ENCODE measurements around the gene TMSB4X. TPM values are rescaled to one million over a fixed set of nuclear protein-coding genes. Genes with fewer than 3 reads are reported as not detected.

TMSB4X gene
- total RNA-seq, 1 donor from 2014 or later: 2,397 TPM

GRCh38 chrX:13005661-13006473, 31.0 kb downstream of the TMSB4X start:
- H3K4me1 ChIP-seq: peaks cover 0 to 15% of the 10 kb centered on the region in 2 donors
- peak overlapping the region; percentile 50 to 65 for H3K27ac ChIP-seq
- H3K27me3 ChIP-seq: no peaks in the 10 kb centered on the region
- H3K9me3 ChIP-seq: no peaks in the 10 kb centered on the region
- no peak for DNase-seq (ENCODE audit: low spot score in 2 of 2)
- H3K36me3 ChIP-seq: no peaks in the 10 kb centered on the region
- peak overlapping the region in 1 of 2 donors; percentile 32 for H3K4me3 ChIP-seq
- intact Hi-C loops (cut with DNase I): loop anchor here (5.0 kb wide), 1 partner anchor 71 kb away; no protein-coding TSS in a partner anchor
- no peak for TF ChIP-seq CTCF (IDR thresholded peaks at IDR 0.05)

GRCh38 chrX:13007519-13008188, 32.7 kb downstream of the TMSB4X start:
- Histone ChIP-seq H3K27me3 (no peaks in the 10 kb centered on the region), H3K4me3 (no peak overlapping the region), H3K27ac (peak overlapping the region; percentile 15 to 35), H3K9me3 (no peaks in the 10 kb centered on the region), H3K4me1 (peaks cover 0 to 15% of the 10 kb centered on the region in 2 donors), H3K36me3 (no peaks in the 10 kb centered on the region)
- intact Hi-C loops (cut with DNase I): loop anchor here (5.0 kb wide), 1 partner anchor 70 kb away; no protein-coding TSS in a partner anchor
- no peak for TF ChIP-seq CTCF (IDR thresholded peaks at IDR 0.05)
- DNase-seq (ENCODE audit: low spot score in 2 of 2): no peak

GRCh38 chrX:13008189-13008533, 33.3 kb downstream of the TMSB4X start:
- no peak for TF ChIP-seq CTCF (IDR thresholded peaks at IDR 0.05)
- no peaks in the 10 kb centered on the region for H3K36me3 ChIP-seq
- DNase-seq (ENCODE audit: low spot score in 2 of 2): no peak
- H3K27me3 ChIP-seq: no peaks in the 10 kb centered on the region
- no peak overlapping the region for H3K4me3 ChIP-seq
- intact Hi-C loops (cut with DNase I): loop anchor here (5.0 kb wide), 1 partner anchor 69 kb away; no protein-coding TSS in a partner anchor
- H3K4me1 ChIP-seq: peaks cover 0 to 15% of the 10 kb centered on the region in 2 donors
- peak overlapping the region; percentile 15 to 35 for H3K27ac ChIP-seq
- H3K9me3 ChIP-seq: no peaks in the 10 kb centered on the region

GRCh38 chrX:13008851-13009250, 33.9 kb downstream of the TMSB4X start:
- H3K4me3 ChIP-seq: no peak overlapping the region
- intact Hi-C loops (cut with DNase I): loop anchor here (5.0 kb wide), 1 partner anchor 68 kb away; no protein-coding TSS in a partner anchor
- no peaks in the 10 kb centered on the region for H3K36me3 ChIP-seq
- H3K27ac ChIP-seq: peak overlapping the region in 1 of 2 donors; percentile 35
- TF ChIP-seq CTCF (IDR thresholded peaks at IDR 0.05): no peak
- H3K4me1 ChIP-seq: peaks cover 0 to 15% of the 10 kb centered on the region in 2 donors
- DNase-seq (ENCODE audit: low spot score in 2 of 2): no peak
- H3K9me3 ChIP-seq: no peaks in the 10 kb centered on the region
- no peaks in the 10 kb centered on the region for H3K27me3 ChIP-seq

- TF ChIP-seq CTCF (IDR thresholded peaks at IDR 0.05): no peak
- no peak overlapping the region for H3K4me3 ChIP-seq
- H3K27me3 ChIP-seq: no peaks in the 10 kb centered on the region
- H3K27ac ChIP-seq: peak overlapping the region in 1 of 2 donors; percentile 35
- no peaks in the 10 kb centered on the region for H3K36me3 ChIP-seq
- no peaks in the 10 kb centered on the region for H3K9me3 ChIP-seq
- no peak for DNase-seq (ENCODE audit: low spot score in 2 of 2)
- H3K4me1 ChIP-seq: peaks cover 0 to 15% of the 10 kb centered on the region in 2 donors
- intact Hi-C loops (cut with DNase I): loop anchor here (5.0 kb wide), 1 partner anchor 68 kb away; no protein-coding TSS in a partner anchor
Measured at GRCh38 chrX:13009273-13009672, 34.4 kb downstream of the TMSB4X start.
